Panc1 (cell line): ENCODE results near the gene CNTNAP4. TPM values are rescaled to one million over a fixed set of nuclear protein-coding genes. Genes with fewer than 3 reads are reported as not detected.

ENCODE experiments used
- ATAC-seq: fragments of 200-7000 bp; cut with Tn5 transposase; 2 replicates; pipeline ENCODE4 v1.9.1; 2020; ENCODE audit warnings: mild to moderate bottlenecking, moderate library complexity
- BruUV-seq: library from RNA; stranded (reverse); fragments of 400-500 nt; replicated peaks from 2 replicates; lab custom pipeline; 2021; lab: Mats Ljungman, UMichigan
- CTCF ChIA-PET: fragments of 300-600 bp; sonication (Branson Sonifier 250); formaldehyde crosslinking; loops from one replicate; lab custom pipeline; 2022; ENCODE audit warnings: antibody characterized with exemption; lab: Charles Lee
- POLR2A ChIA-PET: fragments of 300-600 bp; sonication (Branson Sonifier 250); formaldehyde crosslinking; loops from one replicate; lab custom pipeline; 2022; ENCODE audit warnings: antibody characterized with exemption; lab: Charles Lee
- DNase-seq: peaks from one replicate; pipeline ENCODE4 v3.0.0-alpha.2; 2010; ENCODE audit warnings: low read depth, low spot score
- H3K27ac ChIP-seq: 2 replicates; pipeline ENCODE4 v1.5.1; 2011; ENCODE audit warnings: mild to moderate bottlenecking, low read length, inconsistent platforms
- H3K27me3 ChIP-seq: fragments of 200-500 bp; sonication (Bioruptor generic); 2 replicates; pipeline ENCODE4 v1.6.0; 2014; ENCODE audit warnings: low read length, inconsistent platforms; ENCODE audit not compliant: control insufficient read depth, insufficient read depth
- H3K36me3 ChIP-seq: fragments of 200-500 bp; sonication (Bioruptor generic); 2 replicates; pipeline ENCODE4 v1.5.1; 2014; ENCODE audit warnings: inconsistent platforms, mild to moderate bottlenecking, low read length, moderate library complexity; ENCODE audit not compliant: control insufficient read depth, insufficient read depth
- H3K4me1 ChIP-seq: 2 replicates; pipeline ENCODE4 v1.5.1; 2011; ENCODE audit warnings: inconsistent platforms, mild to moderate bottlenecking, low read length, moderate library complexity; ENCODE audit not compliant: control insufficient read depth, insufficient read depth
- H3K4me3 ChIP-seq, 2 experiments: 2 replicates each; pipeline ENCODE4 v1.5.1; 2011 to 2012; ENCODE audit warnings: low read depth in 2 of 2, low read length in 2 of 2, mild to moderate bottlenecking in 2 of 2, inconsistent platforms in 1 of 2, moderate library complexity in 1 of 2
- H3K9me3 ChIP-seq: fragments of 200-500 bp; sonication (Bioruptor generic); 2 replicates; pipeline ENCODE4 v1.5.1; 2014; ENCODE audit warnings: low read depth, mild to moderate bottlenecking, inconsistent platforms, low read length, moderate library complexity; ENCODE audit not compliant: control insufficient read depth, insufficient read depth
- CTCF ChIP-seq: fragments of 450-650 bp; IDR thresholded peaks from 2 replicates; pipeline ENCODE4 v1.5.1; 2017; ENCODE audit warnings: mild to moderate bottlenecking
- POLR2AphosphoS5 ChIP-seq: IDR thresholded peaks from 2 replicates; pipeline ENCODE4 v1.6.1; 2012; ENCODE audit warnings: mild to moderate bottlenecking, low read depth, low read length, moderate library complexity
- REST ChIP-seq, 2 experiments: IDR thresholded peaks; 2 replicates each; pipeline ENCODE4 v1.6.1; 2011 to 2012; ENCODE audit warnings: low read depth in 2 of 2, control low read depth in 1 of 2, low read length in 1 of 2, mild to moderate bottlenecking in 1 of 2, moderate library complexity in 1 of 2; ENCODE audit not compliant: insufficient read depth in 1 of 2
- SIN3A ChIP-seq: IDR thresholded peaks from 2 replicates; pipeline ENCODE4 v1.6.1; 2012; ENCODE audit warnings: low read depth, mild to moderate bottlenecking, low read length, moderate library complexity, borderline replicate concordance; ENCODE audit not compliant: insufficient read depth
- TCF7L2 ChIP-seq: IDR thresholded peaks from 2 replicates; pipeline ENCODE4 v1.6.1; 2011; ENCODE audit warnings: mild to moderate bottlenecking, low read depth, low read length, inconsistent platforms
- in situ Hi-C: cut with HindIII; loops from 2 replicates; pipeline ENCODE4 v1.10.0; 2016; ENCODE audit warnings: low sequenced_read_pairs, low pct_unique_long_range_greater_than_20kb
- intact Hi-C: fragments of 100-400 bp; cut with micrococcal nuclease; formaldehyde crosslinking; loops from one replicate; pipeline ENCODE4 v1.10.0; 2022; ENCODE audit not compliant: unreplicated experiment
- total RNA-seq: library from RNA; stranded (reverse); gene quantifications from one replicate; pipeline ENCODE4 v1.2.1, GENCODE V29; 2021; ENCODE audit not compliant: unreplicated experiment

The CNTNAP4 gene
- total RNA-seq, 1 experiment from 2014 or later = not detected

GRCh38 chr16:76278086-76278485 lies 885 bp downstream of the CNTNAP4 start:
- no peaks in the 10 kb centered on the region for H3K9me3 ChIP-seq
- no peaks in the 10 kb centered on the region for H3K4me1 ChIP-seq
- no peak overlapping the region for H3K4me3 ChIP-seq
- H3K27me3 ChIP-seq = no peaks in the 10 kb centered on the region
- no peak for TF ChIP-seq CTCF
- no peak for TF ChIP-seq REST (IDR thresholded peaks at IDR 0.05; ENCODE audit: insufficient read depth in 1 of 2, low read depth in 2 of 2, low read length in 1 of 2)
- no peak for TF ChIP-seq TCF7L2
- no peak for TF ChIP-seq POLR2AphosphoS5
- TF ChIP-seq SIN3A = no peak
- H3K27ac ChIP-seq = no peak overlapping the region
- intact Hi-C loops (loop anchor here (5.0 to 10.0 kb wide), 2 partner anchors 374 to 483 kb away; no protein-coding TSS in a partner anchor), in situ Hi-C loops (no loop called here)
- no peak for ATAC-seq
- no peak for DNase-seq
- CTCF ChIA-PET = no interaction called here
- no peaks in the 10 kb centered on the region for H3K36me3 ChIP-seq
- no TSS peak for BruUV-seq
- POLR2A ChIA-PET = no interaction called here

- H3K27me3 ChIP-seq = no peaks in the 10 kb centered on the region
- no peak for ATAC-seq
- in situ Hi-C loops (no loop called here), intact Hi-C loops (loop anchor here (5.0 to 10.0 kb wide), 2 partner anchors 373 to 484 kb away; no protein-coding TSS in a partner anchor)
- H3K4me1 ChIP-seq = no peaks in the 10 kb centered on the region
- no peak overlapping the region for H3K4me3 ChIP-seq
- H3K36me3 ChIP-seq = no peaks in the 10 kb centered on the region
- ChIA-PET POLR2A (no interaction called here), CTCF (no interaction called here)
- peak; percentile 7 for DNase-seq
- no peaks in the 10 kb centered on the region for H3K9me3 ChIP-seq
- BruUV-seq = no TSS peak
- no peak overlapping the region for H3K27ac ChIP-seq
- TF ChIP-seq SIN3A (no peak), CTCF (peak; percentile 19; the same call in 1 of the 2 replicates), REST (IDR thresholded peaks at IDR 0.05; ENCODE audit: insufficient read depth in 1 of 2, low read depth in 2 of 2, low read length in 1 of 2) (no peak), TCF7L2 (no peak)
Observed at GRCh38 chr16:76278980-76279379, 1.8 kb downstream of the CNTNAP4 start.
